HG03457 (cell line): ENCODE results near the gene C14orf93.

Experiments
- ATAC-seq: cut with Tn5 transposase; IDR thresholded peaks from one replicate; pipeline ENCODE4 v1.9.1; 2021; ENCODE audit warnings: moderate number of reproducible peaks; ENCODE audit not compliant: unreplicated experiment

The C14orf93 gene

DNA sequence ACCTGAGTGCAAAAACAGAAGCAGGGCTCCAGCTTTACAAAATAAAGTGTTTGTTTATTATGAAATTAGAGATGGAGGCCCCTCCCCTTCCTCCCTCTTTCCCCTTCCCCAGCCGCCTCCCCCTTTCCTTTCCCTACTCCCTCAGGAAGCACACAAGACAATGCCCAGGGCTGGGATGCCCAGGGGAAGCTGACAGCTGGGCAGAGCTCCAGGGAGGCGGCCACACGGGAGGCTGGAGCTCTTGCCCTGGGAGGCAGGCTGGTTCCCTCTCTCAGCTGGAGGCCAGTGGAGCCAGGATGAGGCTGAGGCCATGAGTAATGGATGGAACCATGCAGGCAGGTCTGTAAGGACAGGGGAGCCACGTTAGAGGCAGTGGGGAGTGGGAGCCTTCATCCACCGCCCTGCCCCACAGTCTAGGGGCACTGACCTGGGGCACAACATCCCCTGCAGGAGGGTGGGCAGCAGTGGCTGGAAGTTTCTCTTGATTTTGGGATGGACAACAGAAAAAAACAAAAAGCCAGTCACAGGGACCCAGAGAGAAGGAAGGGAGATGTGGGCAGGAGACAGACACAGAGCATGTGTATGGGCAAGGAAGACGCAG, 37.2 kb upstream of the C14orf93 start:
- no peak for ATAC-seq

DNA sequence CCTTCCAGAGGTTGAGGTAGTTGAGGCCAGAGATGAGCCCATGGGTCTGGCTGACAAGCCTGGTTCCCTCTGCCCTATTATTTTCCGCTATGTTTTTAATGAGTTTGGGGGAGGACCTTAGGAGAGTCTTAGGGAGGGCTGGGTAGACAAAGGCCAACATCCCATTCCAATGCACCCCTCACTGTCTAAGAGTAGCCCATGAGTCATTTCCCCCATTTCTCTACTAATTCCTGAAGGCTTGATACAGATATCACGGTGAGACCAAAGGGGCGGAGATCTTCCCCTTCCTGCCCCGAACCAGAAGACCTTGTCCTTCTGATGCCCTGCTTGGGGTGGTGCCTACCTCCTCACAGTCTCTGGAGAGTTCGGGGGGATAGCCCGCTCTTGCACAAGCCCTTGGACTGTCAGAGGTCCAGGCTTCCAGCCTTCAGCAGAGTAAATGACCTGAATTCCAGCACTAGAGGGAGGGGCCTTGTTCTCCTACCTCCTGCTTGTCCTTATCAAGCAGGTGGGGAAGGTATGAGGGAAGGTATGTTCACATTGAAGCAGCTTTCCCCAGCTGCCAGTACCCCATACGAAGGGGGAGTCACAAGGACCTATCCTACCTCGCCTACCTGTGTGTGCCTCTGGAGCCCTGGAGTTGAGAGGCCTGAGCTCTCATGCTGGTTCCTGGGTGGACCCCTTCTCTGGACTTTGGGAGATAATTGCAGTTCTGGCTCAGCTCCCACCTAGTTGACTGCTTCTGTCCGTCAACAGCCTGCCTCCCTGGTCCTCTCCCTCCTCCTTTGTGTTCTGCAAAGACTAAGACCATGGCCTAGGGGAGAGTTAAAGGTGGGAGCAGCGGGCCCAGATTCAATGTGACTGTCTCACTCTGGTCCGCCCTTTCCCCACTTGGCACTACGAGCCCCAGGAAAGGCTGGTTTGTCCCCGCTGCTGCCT, 35.7 kb upstream of the C14orf93 start:
- ATAC-seq, result no peak

DNA sequence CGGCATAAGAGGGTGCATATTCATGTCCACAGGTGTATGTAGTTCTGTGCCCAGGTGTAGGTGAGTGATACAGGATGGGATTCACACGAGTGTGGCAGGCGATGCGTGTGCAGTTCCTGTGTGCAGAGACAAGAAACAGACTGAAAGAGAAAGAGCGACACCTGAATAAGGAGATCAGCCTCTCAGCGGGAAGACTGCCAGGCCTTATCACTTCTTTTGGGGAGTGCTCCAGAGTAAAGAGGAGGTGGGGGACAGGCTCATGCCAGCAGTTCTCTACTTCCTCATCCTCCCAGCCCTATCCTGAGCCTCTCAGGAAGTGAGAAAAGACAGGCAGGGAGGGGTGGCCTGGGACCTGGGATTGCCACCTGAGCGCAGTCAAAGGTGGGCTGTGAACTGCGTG, 34.9 kb upstream of the C14orf93 start:
- no peak for ATAC-seq

DNA sequence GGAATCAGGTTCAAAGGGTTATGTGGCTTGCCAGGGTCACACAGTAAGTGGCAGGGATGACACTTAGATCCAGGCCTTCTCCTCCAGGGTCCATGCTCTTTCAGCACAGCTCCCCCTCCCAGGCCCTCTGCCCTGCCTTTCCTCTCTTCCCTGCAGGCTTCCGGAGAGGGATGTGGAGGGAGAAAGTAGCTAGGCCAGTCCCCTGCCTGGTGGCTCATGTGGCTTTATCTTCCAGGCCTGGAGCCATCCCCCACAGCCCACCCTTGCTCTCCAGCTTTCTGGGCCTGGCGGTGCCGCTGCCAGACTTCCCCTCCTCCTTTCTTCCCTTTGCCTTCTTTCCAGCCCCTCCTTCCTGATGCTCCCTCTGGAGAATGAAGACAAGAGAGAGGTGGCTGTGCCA, 33.8 kb upstream of the C14orf93 start:
- no peak for ATAC-seq

DNA sequence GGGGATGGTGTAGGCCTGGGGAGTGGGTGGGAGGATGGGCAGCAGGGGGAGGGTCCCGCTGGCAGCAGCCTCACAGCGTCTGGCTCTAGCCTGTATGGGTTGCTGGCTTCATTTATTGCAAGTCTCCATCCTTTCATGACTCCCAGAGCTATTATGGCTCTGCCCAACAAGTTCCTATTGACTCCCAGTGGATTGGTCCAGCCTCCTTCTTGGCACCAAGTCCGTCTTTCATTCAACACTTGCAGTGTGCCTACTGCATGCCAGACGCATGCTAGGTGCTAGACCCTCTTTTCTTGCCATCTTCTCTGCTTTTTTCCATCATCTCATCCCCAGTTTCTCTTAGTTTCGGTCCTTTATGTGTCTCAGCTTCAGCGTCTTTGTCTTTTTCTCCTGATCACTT, 33.2 kb upstream of the C14orf93 start:
- no peak for ATAC-seq

DNA sequence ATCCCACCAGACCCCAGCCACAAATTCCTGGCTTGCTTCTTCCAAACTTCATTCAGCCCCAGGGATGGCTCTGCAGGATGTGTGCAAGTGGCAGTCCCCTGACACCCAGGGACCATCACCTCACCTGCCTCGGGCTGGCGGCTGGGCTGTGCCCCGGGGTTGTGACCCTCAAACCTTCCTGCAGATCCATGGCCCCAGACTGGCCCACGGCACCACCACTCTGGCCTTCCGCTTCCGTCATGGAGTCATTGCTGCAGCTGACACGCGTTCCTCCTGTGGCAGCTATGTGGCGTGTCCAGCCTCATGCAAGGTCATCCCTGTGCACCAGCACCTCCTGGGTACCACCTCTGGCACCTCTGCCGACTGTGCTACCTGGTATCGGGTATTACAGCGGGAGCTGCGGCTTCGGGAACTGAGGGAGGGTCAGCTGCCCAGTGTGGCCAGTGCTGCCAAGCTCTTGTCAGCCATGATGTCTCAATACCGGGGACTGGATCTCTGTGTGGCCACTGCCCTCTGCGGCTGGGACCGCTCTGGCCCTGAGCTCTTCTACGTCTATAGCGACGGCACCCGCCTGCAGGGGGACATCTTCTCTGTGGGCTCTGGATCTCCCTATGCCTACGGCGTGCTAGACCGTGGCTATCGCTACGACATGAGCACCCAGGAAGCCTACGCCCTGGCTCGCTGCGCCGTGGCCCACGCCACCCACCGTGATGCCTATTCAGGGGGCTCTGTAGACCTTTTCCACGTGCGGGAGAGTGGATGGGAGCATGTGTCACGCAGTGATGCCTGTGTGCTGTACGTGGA, 32.4 kb upstream of the C14orf93 start, which contains the start of gene PSMB11:
TSS of gene PSMB11 (plus strand) at position 51 of the 804 bp plus-strand sequence. CDS start at position 65, 14 bp downstream.
- no peak for ATAC-seq

DNA sequence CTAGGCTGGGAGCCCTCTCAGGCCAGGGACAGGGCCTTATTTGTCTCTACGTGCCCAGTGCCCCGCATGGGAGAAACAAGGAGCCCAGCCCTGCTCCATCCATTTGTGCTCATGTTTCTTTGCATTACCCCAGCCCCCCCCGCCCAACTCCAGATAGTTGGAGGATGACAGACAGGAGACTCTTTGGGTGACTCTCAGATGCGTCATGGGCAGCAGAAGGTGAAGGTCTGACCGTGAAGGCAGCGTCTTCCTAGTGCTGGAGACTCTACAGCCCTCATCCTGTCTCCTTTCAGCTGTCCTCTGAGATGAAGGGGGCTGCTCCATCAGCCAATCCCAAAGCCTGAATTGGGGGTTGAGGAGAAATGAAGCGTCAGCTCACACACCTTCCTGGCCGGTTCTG, 31.8 kb upstream of the C14orf93 start:
- no peak for ATAC-seq

- no peak for ATAC-seq
Observed at GRCh38 chr14:23040100-23040499, 30.2 kb upstream of the C14orf93 start.

DNA sequence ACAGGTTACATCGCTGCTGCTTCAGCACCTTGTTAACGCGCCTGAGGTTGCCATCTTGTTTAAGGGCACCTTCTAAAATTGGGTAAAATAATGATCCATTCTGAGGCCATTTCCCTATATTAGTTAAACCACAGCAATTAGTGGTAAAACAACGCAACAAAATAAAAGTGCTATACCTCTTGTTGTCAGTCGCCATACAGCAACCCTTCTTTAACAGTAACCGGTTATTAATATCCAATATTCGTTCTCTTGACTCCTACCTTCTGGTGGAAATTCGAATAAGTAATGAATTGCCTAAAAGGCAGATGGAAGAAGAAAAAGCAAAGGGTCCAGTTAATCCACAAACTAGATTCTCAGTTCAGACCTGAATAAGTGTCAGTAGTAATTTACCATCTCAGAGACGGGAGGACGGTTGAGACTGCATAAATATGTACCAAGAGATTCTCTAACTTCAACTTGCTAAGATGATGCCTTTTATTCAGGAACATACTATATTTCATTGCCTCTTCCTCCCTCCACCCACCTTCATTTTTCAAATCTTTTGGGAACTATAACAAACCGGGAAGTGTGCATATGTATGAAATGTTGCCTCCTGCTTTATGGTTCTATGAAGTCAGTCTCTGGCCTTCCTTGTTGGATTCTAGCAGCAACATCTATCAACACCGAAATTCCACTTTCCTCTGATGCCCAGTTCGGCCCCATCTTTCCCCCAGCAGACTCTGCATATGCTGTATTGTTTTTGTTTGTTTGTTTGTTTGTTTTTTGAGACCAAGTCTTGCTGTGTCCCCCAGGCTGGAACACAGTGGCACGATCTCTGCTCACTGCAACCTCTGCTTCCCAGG, 25.6 kb upstream of the C14orf93 start:
- no peak for ATAC-seq

DNA sequence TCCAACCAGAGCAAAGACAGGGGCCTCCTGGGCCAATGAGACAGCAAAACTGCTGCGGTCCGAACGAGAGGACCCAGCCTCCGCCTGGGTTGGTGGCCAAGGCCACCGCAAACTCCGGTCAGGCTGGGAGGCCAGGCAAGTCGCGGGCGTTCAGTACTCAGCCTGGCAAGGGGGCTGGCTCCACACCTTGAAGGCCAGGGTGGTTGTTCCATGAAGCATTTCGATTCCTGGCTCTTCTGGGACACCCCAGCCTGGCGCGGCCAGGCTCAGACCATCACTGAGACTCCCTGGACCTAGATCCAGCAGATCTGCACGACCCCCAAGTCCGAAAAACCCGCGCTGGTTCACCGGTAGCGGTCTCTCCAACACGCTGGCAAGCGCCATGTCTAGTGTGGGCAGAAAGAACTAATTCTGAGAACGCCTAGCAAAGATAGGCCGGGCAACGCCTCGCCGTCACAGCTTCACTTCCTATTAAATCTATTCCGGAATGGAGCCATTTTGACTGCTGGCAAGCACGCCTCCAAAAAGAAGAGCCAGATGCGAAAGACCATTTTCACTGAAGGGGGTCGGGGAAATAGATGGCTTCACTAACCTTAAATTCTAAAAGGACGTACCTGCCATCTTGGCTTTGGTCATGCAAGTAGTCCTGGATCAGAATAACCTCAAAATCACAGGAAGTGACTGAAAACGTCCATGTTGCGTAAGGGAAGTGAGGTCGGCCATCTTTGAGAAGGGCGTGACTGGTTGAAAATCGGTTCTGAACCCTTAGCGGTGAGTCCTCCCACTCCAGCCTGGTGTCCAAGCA, 24.8 kb upstream of the C14orf93 start, which contains the start of gene PSMB5:
TSS of gene PSMB5 (minus strand) at position 403 of the 805 bp plus-strand sequence. CDS start at position 384, 19 bp downstream.
- ATAC-seq, result peak; percentile 72

DNA sequence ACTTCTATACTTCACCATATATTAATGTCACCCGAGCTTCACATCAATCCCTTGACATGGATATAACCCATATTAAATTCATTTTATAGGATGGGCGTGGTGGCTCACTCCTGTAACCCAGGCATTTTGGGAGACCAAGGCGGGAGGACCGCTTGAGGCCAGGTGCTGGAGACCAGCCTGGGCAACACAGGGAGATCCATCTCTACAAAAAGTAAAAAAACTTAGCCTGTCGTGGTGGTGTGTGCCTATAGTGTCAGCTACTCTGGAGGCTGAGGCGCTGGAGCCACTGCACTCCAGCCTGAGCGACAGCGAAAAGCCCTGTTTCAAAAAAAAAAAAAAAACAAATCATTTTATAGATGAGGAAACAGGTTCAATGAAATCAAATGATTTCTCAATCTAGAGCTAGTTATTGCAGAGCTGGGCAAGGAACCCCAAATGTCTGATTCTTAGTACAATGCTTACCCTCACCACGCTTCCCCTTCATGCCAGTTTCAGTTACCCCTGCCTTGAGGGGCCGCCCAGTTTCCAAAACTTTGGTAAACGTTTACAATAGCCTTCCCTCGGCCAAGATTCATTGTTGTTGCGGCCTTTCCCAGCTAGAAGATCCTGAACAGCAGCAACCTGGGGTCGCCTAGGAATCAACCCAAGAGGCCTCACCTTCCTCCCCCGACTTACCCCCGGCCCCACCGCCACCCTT, 24.0 kb upstream of the C14orf93 start:
- ATAC-seq, result no peak

- ATAC-seq, result no peak
Observed at GRCh38 chr14:23033251-23033727, 23.3 kb upstream of the C14orf93 start.

DNA sequence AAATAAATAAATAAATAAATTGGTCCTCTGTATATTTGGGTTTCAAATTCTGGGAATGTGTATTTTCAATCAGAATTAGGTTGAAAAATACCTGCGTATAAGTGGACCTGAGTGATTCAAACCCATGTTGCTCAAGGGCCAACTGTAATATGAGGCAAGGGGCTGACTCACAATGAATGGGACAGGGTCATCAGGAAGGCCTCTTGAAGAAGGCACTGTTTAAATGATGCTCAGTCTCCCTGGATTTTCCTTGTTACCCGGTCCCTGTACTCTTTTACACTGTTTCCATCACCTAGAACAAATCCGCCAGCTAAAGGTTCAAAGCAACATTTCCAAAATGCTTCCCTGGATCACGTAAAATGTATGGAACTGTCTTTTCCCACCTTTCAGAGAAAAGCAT, 21.0 kb upstream of the C14orf93 start:
- no peak for ATAC-seq

DNA sequence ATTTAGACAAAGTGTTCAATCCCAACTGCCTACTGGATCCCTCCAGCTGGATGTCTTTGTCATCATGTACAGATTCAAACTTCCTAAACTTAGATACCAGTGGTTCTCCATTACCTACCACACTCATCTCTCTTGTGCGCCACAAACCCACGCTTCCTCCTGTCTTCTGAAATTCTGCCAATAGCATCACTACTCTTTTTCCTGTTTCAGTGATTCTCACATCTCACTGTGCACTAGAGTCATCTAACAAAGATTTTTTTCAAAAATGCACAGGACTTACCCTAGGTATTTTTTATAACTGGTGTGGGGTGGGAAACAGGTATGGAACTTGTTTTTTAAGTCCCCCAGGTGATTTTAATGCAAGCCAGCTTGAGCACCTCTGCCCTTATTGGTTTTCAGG, 18.9 kb upstream of the C14orf93 start:
- ATAC-seq, result no peak

DNA sequence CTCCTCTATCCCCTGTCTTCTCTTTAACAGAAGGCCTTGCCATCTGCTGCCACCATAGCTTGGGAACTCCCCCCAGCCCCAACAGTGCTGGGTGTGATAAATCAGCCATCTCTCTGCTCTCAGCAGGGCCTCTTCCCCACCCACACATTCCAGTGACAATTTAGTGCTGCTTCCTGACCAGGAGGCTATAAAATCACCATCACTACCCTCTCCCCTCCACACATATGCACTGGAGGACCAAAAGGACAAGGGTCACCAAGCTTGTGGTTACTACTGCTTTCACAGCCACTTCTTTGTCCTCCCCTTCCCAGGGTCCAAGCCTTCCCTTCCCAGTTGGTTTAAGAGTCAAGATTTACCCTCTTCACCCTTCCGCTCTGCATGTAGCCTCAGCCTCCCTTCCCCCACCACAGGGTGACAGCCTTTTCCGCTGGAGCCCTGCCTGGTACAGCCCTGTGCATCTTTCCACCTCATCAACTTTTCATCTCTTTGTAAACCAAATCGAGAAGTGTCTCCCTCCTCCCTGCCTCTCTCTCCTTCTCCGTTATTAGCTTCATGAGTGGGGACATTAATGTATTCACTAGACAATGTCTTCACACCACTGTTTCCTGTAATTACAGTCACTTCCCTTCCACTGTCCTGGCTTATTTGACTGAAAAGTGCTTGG, 15.3 kb upstream of the C14orf93 start:
- ATAC-seq, result no peak

DNA sequence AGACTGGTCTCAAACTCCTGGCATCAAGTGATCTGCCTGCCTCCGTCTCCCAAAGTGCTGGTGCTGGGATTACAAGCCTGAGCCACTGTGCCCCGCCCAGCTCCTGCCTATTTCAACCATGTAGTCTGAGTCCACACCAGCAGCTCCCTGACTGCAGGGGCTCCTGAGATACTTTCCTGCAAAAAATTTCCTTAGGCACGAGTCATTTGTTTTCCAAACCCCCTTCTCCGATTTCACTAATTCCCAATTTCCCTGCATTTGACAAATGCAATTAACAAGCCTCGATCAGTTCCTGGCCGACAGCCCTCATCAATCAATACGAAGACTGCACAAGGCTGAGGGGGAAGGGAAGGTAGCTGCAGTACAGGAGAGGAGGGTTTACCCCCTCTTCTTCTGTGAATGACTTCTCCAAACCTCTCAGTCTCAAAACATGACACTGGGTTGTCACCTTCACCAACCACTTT, 14.7 kb upstream of the C14orf93 start:
- no peak for ATAC-seq

- no peak for ATAC-seq
Observed at GRCh38 chr14:23023795-23024152, 13.8 kb upstream of the C14orf93 start.
